ENCODE measurements around the gene PLA2G12B. TPM values are rescaled to one million over a fixed set of nuclear protein-coding genes. Genes with fewer than 3 reads are reported as not detected.

PLA2G12B gene
- total and polyA plus RNA-seq, 7 experiments from 2014 or later, result not detected

DNA sequence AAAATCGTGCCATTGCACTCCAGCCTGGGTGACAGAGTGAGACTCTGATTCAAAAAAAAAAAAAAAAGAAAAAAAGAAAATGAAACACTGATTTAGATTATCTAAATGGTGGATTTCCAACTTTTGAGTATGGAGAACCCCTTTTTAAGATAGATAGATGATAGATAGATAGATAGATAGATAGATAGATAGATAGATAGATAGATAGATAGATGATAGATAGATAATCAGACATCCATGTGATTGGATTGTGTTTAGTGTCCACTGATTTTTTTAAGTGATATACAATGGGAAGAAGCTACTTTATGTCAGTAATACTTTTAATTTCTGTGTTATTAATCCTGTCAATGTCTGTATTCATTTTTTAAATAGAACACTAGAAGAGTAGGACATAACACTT lies 55.1 kb downstream of the PLA2G12B start:
- POLR2A ChIA-PET, result no interaction called here
- intact Hi-C loops (cut with micrococcal nuclease), result no loop called here
- ATAC-seq (no peak), DNase-seq (no peak)
- Histone ChIP-seq H3K36me3 (ENCODE audit: control insufficient read depth in 2 of 3, insufficient read depth in 3 of 3, low read length in 3 of 3) (no peaks in the 10 kb centered on the region), H3K9me3 (ENCODE audit: control insufficient read depth in 2 of 3, low read length in 3 of 3) (no peaks in the 10 kb centered on the region), H3K27ac (ENCODE audit: low read depth, low read length) (no peak overlapping the region), H3K4me1 (ENCODE audit: control insufficient read depth in 2 of 2, insufficient read depth in 2 of 2, low read length in 2 of 2) (no peaks in the 10 kb centered on the region), H3K4me3 (ENCODE audit: low read length) (no peak overlapping the region), H3K27me3 (ENCODE audit: control insufficient read depth in 2 of 2, insufficient read depth in 2 of 2, low read length in 2 of 2) (no peaks in the 10 kb centered on the region)
- H3K27ac Mint-ChIP-seq, result no peak overlapping the region
- no peaks in the 10 kb centered on the region for H3K36me3 Mint-ChIP-seq
- CTCF ChIA-PET, result no interaction called here
- H3K4me1 Mint-ChIP-seq, result peaks cover 0 to 1% (median 0%) of the 10 kb centered on the region in 7 donors
- H3K4me3 Mint-ChIP-seq, result no peak overlapping the region
- H3K27me3 Mint-ChIP-seq, result peaks cover 5 to 13% (median 10%) of the 10 kb centered on the region in 5 donors
- no peaks in the 10 kb centered on the region for H3K9me3 Mint-ChIP-seq

DNA sequence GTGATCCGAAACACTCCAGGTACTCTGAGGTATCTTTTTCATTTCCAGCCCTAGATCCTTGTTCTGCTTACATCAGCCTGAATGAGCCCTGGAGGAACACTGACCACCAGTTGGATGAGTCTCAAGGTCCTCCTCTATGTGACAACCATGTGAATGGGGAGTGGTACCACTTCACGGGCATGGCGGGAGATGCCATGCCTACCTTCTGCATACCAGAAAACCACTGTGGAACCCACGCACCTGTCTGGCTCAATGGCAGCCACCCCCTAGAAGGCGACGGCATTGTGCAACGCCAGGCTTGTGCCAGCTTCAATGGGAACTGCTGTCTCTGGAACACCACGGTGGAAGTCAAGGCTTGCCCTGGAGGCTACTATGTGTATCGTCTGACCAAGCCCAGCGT lies 56.0 kb downstream of the PLA2G12B start:
- Histone ChIP-seq H3K27me3 (ENCODE audit: control insufficient read depth in 2 of 2, insufficient read depth in 2 of 2, low read length in 2 of 2) (no peaks in the 10 kb centered on the region), H3K9me3 (ENCODE audit: control insufficient read depth in 2 of 3, low read length in 3 of 3) (no peaks in the 10 kb centered on the region), H3K36me3 (ENCODE audit: control insufficient read depth in 2 of 3, insufficient read depth in 3 of 3, low read length in 3 of 3) (no peaks in the 10 kb centered on the region), H3K4me1 (ENCODE audit: control insufficient read depth in 2 of 2, insufficient read depth in 2 of 2, low read length in 2 of 2) (no peaks in the 10 kb centered on the region), H3K4me3 (ENCODE audit: low read length) (no peak overlapping the region), H3K27ac (ENCODE audit: low read depth, low read length) (no peak overlapping the region)
- no peaks in the 10 kb centered on the region for H3K36me3 Mint-ChIP-seq
- H3K27me3 Mint-ChIP-seq, result peaks cover 5 to 19% (median 11%) of the 10 kb centered on the region in 5 donors
- intact Hi-C loops (cut with micrococcal nuclease), result no loop called here
- no peaks in the 10 kb centered on the region for H3K9me3 Mint-ChIP-seq
- ChIA-PET POLR2A (no interaction called here), CTCF (no interaction called here)
- no peak overlapping the region for H3K27ac Mint-ChIP-seq
- H3K4me1 Mint-ChIP-seq, result no peaks in the 10 kb centered on the region
- no peak overlapping the region for H3K4me3 Mint-ChIP-seq
- DNase-seq, result no peak
- no peak for ATAC-seq

DNA sequence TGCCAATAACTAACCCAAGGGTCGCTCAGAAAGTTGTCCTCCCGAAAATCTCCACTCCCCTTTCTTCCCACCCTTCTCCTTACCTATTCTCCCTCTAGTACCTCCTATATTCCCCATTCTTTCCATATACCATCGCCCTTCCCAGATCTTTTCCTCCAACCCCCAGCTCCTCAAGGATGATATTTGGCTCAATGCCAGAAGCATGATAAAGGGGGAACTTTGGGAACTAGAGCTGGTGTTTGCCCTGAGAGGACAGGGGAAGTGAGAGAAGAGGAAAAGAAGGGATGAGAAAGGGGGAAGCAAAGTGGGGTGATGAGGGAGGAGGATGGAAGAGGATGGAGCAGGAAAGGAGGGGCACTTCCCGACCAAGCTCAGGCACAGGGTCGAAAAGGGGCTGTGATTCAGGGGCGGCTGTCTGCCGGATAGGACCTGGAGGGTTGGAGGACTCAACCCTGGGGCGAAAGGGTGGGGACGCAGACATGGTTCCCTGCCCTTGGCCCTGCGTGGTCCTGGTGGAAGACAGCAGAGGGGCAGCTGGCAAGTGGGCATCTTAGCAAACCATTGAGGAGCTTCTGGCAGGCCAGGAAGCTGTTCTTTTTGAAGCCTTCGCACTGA lies 59.3 kb downstream of the PLA2G12B start:
- intact Hi-C loops (cut with micrococcal nuclease), result no loop called here
- Mint-ChIP-seq H3K4me3 (no peak overlapping the region), H3K36me3 (peaks cover 0 to 3% (median 0%) of the 10 kb centered on the region in 5 donors), H3K27ac (no peak overlapping the region), H3K27me3 (peaks cover 3 to 18% (median 11%) of the 10 kb centered on the region in 5 donors), H3K4me1 (no peaks in the 10 kb centered on the region), H3K9me3 (no peaks in the 10 kb centered on the region)
- Histone ChIP-seq H3K36me3 (ENCODE audit: control insufficient read depth in 2 of 3, insufficient read depth in 3 of 3, low read length in 3 of 3) (no peaks in the 10 kb centered on the region), H3K4me3 (ENCODE audit: low read length) (no peak overlapping the region), H3K4me1 (ENCODE audit: control insufficient read depth in 2 of 2, insufficient read depth in 2 of 2, low read length in 2 of 2) (no peaks in the 10 kb centered on the region), H3K27ac (ENCODE audit: low read depth, low read length) (no peak overlapping the region), H3K9me3 (ENCODE audit: control insufficient read depth in 2 of 3, low read length in 3 of 3) (no peaks in the 10 kb centered on the region), H3K27me3 (ENCODE audit: control insufficient read depth in 2 of 2, insufficient read depth in 2 of 2, low read length in 2 of 2) (no peaks in the 10 kb centered on the region)
- no peak for ATAC-seq
- CTCF ChIA-PET, result no interaction called here
- POLR2A ChIA-PET, result no interaction called here
- no peak for DNase-seq

DNA sequence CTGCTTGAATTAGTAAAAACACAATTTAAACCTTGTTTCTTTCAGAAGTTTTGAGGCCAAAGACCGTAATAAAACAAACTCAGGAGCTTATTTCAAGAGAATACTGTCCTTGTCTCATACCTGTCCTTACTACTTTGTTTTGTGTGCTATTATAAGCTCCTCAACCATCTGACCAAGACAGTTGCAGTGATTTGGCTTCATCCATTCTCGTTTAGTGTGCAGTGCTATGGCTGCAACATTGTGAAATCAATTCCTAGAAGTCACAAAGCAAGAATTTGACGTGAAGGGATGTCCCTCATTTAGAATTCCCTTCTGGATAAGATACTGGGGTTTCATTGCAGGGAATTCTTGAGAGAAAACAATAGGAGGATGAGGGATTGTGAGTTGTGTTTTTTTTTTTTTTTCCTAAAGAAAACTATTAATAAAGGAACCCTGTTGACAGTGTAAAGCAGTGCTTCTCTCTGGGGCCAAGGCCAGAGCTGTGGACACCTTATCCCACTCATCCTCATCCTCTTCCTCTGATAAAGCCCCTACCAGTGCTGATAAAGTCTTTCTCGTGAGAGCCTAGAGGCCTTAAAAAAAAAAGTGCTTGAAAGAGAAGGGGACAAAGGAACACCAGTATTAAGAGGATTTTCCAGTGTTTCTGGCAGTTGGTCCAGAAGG lies 61.3 kb downstream of the PLA2G12B start, which contains the start of gene OIT3:
TSS of gene OIT3 (plus strand) at position 604 of the 663 bp plus-strand sequence. CDS start 60 bp downstream, outside the sequence.
- peaks cover 0 to 3% (median 0%) of the 10 kb centered on the region in 11 donors for H3K9me3 Mint-ChIP-seq
- no peak within 1 kb of the TSS for H3K27ac Mint-ChIP-seq
- Histone ChIP-seq H3K36me3 (ENCODE audit: control insufficient read depth in 2 of 3, insufficient read depth in 3 of 3, low read length in 3 of 3) (no peaks in the 10 kb centered on the region), H3K9me3 (ENCODE audit: control insufficient read depth in 2 of 3, low read length in 3 of 3) (no peaks in the 10 kb centered on the region), H3K4me3 (ENCODE audit: low read length) (no peak within 1 kb of the TSS), H3K27me3 (ENCODE audit: control insufficient read depth in 2 of 2, insufficient read depth in 2 of 2, low read length in 2 of 2) (no peaks in the 10 kb centered on the region), H3K27ac (ENCODE audit: low read depth, low read length) (no peak within 1 kb of the TSS), H3K4me1 (ENCODE audit: control insufficient read depth in 2 of 2, insufficient read depth in 2 of 2, low read length in 2 of 2) (no peaks in the 10 kb centered on the region)
- ATAC-seq (no peak), DNase-seq (no peak)
- no peak within 1 kb of the TSS for H3K4me3 Mint-ChIP-seq
- peaks cover 0 to 16% (median 11%) of the 10 kb centered on the region in 5 donors for H3K27me3 Mint-ChIP-seq
- peaks cover 6 to 10% (median 8%) of the 10 kb centered on the region in 5 donors for H3K36me3 Mint-ChIP-seq
- POLR2A ChIA-PET, result no interaction called here
- H3K4me1 Mint-ChIP-seq, result peaks cover 0 to 5% (median 4%) of the 10 kb centered on the region in 7 donors
- intact Hi-C loops (cut with micrococcal nuclease), result no loop called here
- CTCF ChIA-PET, result no interaction called here

DNA sequence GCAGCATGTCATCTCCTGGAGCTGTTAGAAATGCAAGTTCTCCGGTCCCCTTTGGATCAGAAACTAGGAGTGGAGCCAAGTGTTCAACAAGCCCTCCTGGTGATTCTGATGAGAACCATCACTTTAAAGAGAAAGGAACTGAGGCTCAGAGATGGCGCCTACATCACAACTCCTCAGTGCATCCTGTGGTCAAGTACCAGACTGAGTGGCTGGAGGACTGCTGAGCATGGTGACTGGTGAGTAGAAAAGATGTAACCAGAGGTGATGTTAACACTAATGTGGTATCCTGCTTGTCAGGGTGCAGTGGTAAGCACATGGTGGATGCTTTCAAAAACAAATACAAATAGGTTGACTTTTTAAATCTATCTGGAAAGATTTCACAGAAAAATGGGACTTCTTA lies 64.5 kb downstream of the PLA2G12B start:
- no peak overlapping the region for H3K27ac ChIP-seq (ENCODE audit: low read depth, low read length)
- ATAC-seq, result no peak
- peaks cover 0 to 3% (median 0%) of the 10 kb centered on the region in 11 donors for H3K9me3 Mint-ChIP-seq
- no peaks in the 10 kb centered on the region for H3K36me3 ChIP-seq (ENCODE audit: control insufficient read depth in 2 of 3, insufficient read depth in 3 of 3, low read length in 3 of 3)
- H3K27ac Mint-ChIP-seq, result peak overlapping the region in 1 of 9 donors; percentile 25
- peaks cover 5 to 19% (median 12%) of the 10 kb centered on the region in 7 donors for H3K4me1 Mint-ChIP-seq
- POLR2A ChIA-PET, result no interaction called here
- no peak for DNase-seq
- CTCF ChIA-PET, result no interaction called here
- H3K9me3 ChIP-seq (ENCODE audit: control insufficient read depth in 2 of 3, low read length in 3 of 3), result no peaks in the 10 kb centered on the region
- H3K4me3 ChIP-seq (ENCODE audit: low read length), result no peak overlapping the region
- H3K27me3 ChIP-seq (ENCODE audit: control insufficient read depth in 2 of 2, insufficient read depth in 2 of 2, low read length in 2 of 2), result no peaks in the 10 kb centered on the region
- intact Hi-C loops (cut with micrococcal nuclease), result no loop called here
- peaks cover 0 to 6% of the 10 kb centered on the region in 2 donors for H3K4me1 ChIP-seq (ENCODE audit: control insufficient read depth in 2 of 2, insufficient read depth in 2 of 2, low read length in 2 of 2)
- peaks cover 9 to 23% (median 17%) of the 10 kb centered on the region in 5 donors for H3K36me3 Mint-ChIP-seq
- H3K4me3 Mint-ChIP-seq, result no peak overlapping the region
- H3K27me3 Mint-ChIP-seq, result peaks cover 0 to 10% (median 7%) of the 10 kb centered on the region in 5 donors

DNA sequence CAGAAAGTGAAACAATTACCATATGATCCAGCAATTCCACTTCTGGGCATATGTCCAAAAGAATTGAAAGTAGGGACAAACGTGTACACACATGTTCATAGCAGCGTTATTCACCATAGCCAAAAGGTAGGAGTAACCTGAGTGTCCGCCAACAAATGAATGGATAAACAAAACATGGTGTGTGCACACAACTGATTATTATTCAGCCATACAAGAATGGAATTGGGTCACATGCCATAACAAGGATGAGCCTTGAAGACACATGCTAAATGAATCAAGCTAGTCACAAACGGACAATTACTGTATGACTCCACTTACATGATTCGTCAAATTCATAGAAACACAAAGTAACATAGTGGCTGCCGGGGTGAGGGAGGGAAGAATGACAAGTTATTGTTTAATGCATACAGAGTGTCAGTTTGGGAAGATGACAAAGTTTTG lies 65.2 kb downstream of the PLA2G12B start:
- Mint-ChIP-seq H3K27ac (no peak overlapping the region), H3K27me3 (peaks cover 0 to 6% (median 3%) of the 10 kb centered on the region in 5 donors), H3K4me3 (no peak overlapping the region), H3K9me3 (peaks cover 0 to 3% (median 0%) of the 10 kb centered on the region in 11 donors), H3K4me1 (peaks cover 5 to 19% (median 12%) of the 10 kb centered on the region in 7 donors), H3K36me3 (peaks cover 9 to 23% (median 18%) of the 10 kb centered on the region in 5 donors)
- no peak for DNase-seq
- Histone ChIP-seq H3K4me1 (ENCODE audit: control insufficient read depth in 2 of 2, insufficient read depth in 2 of 2, low read length in 2 of 2) (peaks cover 0 to 6% of the 10 kb centered on the region in 2 donors), H3K27ac (ENCODE audit: low read depth, low read length) (no peak overlapping the region), H3K4me3 (ENCODE audit: low read length) (no peak overlapping the region), H3K27me3 (ENCODE audit: control insufficient read depth in 2 of 2, insufficient read depth in 2 of 2, low read length in 2 of 2) (no peaks in the 10 kb centered on the region), H3K9me3 (ENCODE audit: control insufficient read depth in 2 of 3, low read length in 3 of 3) (no peaks in the 10 kb centered on the region), H3K36me3 (ENCODE audit: control insufficient read depth in 2 of 3, insufficient read depth in 3 of 3, low read length in 3 of 3) (no peaks in the 10 kb centered on the region)
- CTCF ChIA-PET, result no interaction called here
- POLR2A ChIA-PET, result no interaction called here
- intact Hi-C loops (cut with micrococcal nuclease), result no loop called here
- no peak for ATAC-seq

All from naive thymus-derived CD4-positive, alpha-beta T cell (primary cell).